Measurements from ENCODE around the gene FKBP11.
"Not testable (repeated sequence)": the region's sequence is repeated elsewhere in the genome, so short reads cannot be mapped to it uniquely, and the experiment has no call there.

FKBP11 gene

GRCh38 chr12:48903982-48904411 is 21.3 kb downstream of the FKBP11 start:
- peak; percentile 85 to 89 for DNase-seq

GRCh38 chr12:48903363-48903981 is 21.8 kb downstream of the FKBP11 start:
- DNase-seq = no peak

GRCh38 chr12:48901278-48901677 is 24.0 kb downstream of the FKBP11 start:
- no peak for DNase-seq

GRCh38 chr12:48899651-48900050 is 25.6 kb downstream of the FKBP11 start:
- DNase-seq = no peak

GRCh38 chr12:48894271-48894670 is 31.0 kb downstream of the FKBP11 start:
- no peak for DNase-seq

GRCh38 chr12:48890657-48891418 is 34.5 kb downstream of the FKBP11 start:
- peak; percentile 80 to 85 for DNase-seq

GRCh38 chr12:48889679-48890078 is 35.6 kb downstream of the FKBP11 start:
- no peak for DNase-seq

GRCh38 chr12:48883305-48884161 is 41.8 kb downstream of the FKBP11 start:
- DNase-seq = no peak

- no peak for DNase-seq
These were observed 42.4 kb downstream of the FKBP11 start for GRCh38 chr12:48882972-48883304.

- DNase-seq = no peak
These were observed 43.0 kb downstream of the FKBP11 start for GRCh38 chr12:48882315-48882687.

- DNase-seq = no peak
These were observed 43.5 kb downstream of the FKBP11 start for GRCh38 chr12:48881686-48882314.

- no peak for DNase-seq
These were observed 44.6 kb downstream of the FKBP11 start for GRCh38 chr12:48880647-48881046.

- DNase-seq = no peak
These were observed 46.7 kb downstream of the FKBP11 start for GRCh38 chr12:48878548-48878947.

GRCh38 chr12:48875944-48876515 is 49.3 kb downstream of the FKBP11 start:
- no peak for DNase-seq

GRCh38 chr12:48873534-48873933 is 51.8 kb downstream of the FKBP11 start:
- DNase-seq = not testable (repeated sequence)

GRCh38 chr12:48873096-48873495 is 52.2 kb downstream of the FKBP11 start:
- no peak for DNase-seq

Measured in stimulated activated CD4-positive, alpha-beta T cell treated with anti-CD3 and anti-CD28 coated beads, Interleukin-2, amount 100 ng/mL, for 24 hours (primary cell).